Amniotic stem cell (primary cell): ENCODE measurements around the gene ENAH.
A peak's percentile ranks its signal among the peaks of the same experiment; 100 is the strongest.
"Not testable (repeated sequence)": the region's sequence is repeated elsewhere in the genome, so short reads cannot be mapped to it uniquely, and the experiment has no call there.

Experiments used
- DNase-seq: peaks from one replicate; lab custom pipeline; 2025; lab: John Stamatoyannopoulos, UW

The ENAH gene

DNA sequence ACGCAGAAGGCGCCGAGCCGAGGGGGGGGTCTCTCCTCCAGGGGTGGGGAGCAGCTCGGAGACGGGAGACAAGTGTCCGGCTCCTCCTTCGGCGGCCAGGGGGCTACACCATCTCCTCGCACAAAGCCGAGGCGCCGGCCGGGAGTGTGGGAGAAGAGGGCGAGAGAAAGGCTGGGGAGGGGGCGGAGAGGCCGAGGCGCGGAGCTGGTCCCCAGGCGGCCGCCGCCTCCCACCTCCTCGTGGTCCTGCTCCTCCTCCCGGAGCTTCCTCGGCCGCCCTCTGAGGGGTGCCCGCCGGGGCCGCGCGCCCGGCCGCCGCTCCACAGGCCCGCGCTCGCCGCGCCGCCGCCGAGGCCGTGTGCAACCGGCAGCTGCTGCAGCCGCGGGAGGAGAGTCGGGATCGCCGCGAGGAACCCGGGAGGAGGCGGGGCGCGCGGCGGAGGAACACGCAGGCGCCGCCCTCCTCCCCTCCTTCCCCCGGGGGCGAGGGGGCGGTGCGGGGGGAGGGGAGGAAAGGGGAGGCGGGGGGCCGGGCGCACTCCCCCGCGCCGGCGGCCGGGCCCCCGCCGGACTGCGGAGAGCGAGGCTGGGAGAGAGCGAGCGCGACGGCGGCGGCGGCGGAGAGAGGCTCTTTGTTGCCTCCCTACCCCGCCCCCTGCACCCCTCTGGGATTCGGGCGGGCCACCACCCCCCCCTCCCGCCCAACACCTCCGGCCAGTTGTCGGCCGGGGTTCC lies at the start of gene ENAH:
TSS of gene ENAH (minus strand) at position 395 of the 734 bp plus-strand sequence. CDS start 433 bp downstream, outside the sequence.
- peak; percentile 90 for DNase-seq

DNA sequence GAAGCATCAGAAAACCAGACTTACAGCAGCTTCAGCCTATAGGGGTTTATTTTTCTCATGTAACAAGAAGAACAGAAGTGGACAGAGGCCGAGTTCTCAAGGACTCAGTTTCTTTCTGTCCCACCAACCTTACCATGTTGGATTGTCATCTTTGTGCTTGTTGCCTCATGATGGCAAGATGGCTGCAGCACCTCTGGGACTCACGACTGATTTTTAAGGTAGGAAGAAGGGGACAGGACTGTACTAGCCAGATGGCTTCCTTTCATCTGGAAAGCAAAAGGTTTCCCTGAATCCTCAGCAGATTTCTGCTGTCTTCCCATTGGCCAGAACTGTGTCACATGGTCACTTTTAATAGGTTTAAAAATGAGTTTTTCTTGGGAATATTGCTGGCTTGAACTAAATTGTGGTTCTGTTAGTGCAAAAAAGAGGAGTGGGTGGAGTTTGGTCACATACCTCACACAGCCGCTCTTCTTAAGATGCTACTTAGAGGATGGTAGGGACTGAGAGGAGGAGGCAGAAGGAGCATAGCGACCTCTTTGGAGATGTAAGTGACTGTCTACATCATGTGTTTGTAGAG lies 48.1 kb upstream of the ENAH start:
- no peak for DNase-seq

DNA sequence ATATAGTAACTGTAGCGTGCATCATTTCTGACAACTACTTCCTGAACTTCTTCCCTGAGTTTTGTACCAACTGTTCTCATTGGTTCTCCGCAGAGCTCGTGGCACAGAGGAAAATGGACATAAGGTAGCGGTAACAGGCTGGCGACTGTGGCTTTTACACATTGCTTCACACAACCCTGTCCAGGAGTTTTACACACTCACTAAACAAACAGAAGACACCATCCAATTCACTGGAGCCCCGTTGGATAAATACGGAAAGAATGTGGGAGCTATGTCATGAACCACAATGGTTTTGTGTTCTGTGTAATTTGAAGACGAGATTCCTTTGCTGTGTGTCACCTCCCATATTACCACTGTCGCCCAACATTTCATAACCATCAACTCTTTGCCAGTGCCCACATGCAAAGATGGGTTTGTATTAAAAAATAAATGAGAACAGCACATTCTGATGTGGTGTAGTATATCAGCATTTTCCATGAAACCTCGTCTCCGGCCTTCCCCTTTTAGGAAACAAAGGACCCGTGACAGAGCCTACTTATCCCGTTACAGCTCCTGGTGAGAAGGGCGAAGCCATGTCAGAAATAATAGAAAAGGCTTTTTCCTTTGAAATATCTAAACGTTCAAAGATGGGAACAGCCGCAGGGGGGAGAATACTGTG lies 47.4 kb upstream of the ENAH start:
- peak; percentile 90 for DNase-seq

DNA sequence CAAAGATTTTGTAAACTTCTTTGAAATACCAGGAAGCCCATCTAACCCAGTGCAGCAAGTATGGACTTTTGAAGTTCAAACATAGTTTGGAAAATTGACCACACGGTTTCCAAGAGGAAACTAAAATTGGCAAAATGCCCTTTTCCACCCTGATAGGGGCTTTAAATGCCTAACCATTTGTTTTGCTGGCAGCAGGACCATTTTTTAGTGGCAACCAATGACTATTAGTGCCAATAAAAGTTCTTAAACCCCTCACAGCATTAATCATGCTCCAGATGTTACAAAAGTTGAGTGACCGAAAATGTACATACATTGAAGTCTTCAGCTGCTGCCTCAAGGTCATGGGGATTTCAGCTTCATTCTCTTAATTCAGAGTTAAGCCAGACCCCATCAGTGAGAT lies 46.4 kb upstream of the ENAH start:
- no peak for DNase-seq

DNA sequence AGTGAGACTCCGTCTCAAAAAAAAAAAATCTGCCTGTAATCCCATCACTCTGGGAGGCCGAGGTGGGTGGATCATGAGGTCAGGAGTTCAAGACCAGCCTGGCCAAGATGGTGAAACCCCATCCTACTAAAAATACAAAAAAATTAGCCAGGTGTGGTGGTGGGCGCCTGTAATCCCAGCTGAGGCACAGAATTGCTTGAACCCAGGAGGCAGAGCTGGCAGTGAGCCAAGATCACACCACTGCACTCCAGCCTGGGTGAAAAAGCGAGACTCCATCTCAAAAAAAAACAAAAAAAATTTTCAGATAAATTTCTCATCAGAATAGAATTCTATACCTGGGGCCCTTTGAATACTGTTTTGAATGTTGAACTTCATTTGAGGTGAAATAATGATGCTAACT lies 45.3 kb upstream of the ENAH start:
- not testable (repeated sequence) for DNase-seq

DNA sequence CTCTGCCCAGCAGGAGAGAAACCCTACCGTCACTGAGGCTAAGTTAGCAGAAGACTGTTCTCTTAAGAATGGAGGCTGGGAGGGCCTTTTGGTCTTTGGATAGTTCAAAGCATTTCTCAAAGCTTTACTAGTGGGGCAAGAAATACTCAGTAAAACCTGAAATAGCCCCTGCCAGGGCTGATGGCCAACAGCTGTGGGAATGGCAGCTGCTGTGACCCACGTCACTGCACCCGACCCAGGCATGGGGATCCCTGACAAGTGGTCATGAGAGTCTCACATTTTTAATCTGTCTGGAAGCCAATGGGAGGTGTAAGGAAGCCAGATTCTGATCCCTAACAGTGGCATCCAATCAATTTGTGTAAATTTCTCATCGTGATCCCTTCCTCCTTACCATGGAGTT lies 44.5 kb upstream of the ENAH start:
- DNase-seq, result no peak

DNA sequence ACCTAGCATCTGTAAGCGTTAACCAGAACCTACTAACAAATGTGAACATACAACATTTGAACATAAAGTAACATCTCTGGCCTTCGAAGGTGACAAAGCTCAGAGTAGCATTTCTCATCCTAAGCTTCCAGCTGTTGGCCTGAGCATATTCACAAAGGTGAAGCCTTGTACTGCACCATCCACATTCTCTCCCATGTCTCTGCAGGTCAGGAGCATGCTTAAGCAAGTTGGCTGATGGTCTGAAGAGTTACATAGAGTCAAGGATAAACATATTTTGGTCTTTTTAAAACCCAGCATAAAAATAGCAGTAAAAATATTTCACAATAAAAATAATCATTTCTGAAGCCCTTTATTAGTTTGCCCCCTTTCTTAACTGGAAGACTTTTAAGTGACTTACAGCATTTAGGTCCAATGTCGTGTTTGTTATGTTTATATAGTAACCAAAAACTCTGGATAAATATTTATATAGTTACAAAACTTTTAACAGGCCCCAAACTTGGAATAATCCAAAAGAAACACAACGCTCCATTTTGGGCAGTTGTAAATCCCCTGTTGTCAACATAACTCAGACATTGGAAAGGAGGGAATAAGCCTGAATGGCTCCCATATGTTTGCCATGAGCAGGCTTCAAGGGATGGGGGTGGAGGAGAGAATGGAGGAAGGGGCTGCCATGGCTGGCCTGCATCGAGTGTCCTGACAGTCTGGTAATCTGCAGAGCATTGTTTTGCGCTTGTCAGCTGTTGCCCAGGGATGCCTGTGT lies 42.8 kb upstream of the ENAH start:
- no peak for DNase-seq

DNA sequence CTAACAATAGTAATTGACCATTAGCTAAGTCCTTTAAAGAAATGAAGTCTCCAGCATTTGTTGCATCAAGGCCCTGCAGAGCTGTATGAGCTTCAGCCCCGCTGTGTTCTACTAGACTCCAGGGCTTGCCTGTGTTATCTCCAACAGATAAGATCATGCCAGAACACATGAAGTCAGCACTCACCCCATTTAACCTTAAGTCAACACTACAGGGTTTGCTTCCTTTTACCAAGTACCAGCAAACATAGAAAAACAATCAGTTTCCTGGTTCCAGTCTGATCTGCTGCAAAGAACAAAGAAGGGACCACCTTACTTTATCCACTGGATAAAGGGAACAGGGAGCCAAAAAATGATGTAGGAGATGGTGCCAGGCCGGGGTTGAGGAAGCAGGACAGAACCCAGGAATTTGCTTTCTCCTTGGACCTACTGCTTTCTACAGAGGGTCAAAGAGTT lies 41.3 kb upstream of the ENAH start:
- DNase-seq, result no peak

DNA sequence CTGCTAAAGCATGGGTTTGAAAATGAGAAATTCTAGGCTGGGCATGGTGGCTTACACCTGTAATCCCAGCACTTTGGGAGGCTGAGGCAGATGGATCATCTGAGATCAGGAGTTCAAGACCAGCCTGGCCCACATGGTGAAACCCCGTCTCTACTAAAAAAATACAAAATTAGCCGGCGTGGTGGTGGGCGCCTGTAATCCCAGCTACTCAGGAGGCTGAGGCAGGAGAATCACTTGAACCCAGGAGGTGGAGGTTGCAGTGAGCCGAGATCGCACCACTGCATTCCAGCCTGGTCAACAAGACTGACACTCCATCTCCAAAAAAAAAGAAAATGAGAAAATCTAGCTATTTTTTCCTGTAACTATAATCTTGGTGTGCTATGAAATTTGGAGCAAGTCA lies 40.8 kb upstream of the ENAH start:
- DNase-seq, result not testable (repeated sequence)

DNA sequence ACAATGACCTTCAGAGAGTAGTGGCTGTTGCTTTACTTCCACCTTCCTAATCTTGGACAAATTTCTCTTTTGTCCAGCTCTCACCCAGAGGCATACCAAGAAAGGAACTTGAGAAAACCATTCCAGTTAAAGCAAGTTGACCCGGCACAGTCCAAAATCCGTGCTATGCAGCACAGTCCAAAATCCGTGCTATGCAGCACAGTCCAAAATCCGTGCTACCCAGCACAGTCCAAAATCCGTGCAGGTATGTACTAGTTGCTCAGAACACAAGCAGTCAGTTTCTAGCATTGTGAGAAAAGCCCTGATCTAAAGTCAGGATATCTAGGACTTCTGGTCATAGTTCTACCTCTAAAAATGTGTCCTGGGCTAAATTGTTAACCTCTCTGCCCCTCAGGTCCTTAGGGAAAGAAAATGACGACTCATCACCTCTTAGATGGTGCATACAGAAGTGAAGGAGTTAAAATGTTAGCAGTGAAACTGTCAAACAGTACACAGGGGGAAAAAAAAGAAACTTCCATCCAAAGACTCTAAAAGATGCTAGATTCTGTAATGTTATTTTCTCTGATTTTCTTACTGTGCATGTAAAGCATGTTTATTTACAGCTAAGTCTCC lies 40.3 kb upstream of the ENAH start:
- DNase-seq, result no peak

DNA sequence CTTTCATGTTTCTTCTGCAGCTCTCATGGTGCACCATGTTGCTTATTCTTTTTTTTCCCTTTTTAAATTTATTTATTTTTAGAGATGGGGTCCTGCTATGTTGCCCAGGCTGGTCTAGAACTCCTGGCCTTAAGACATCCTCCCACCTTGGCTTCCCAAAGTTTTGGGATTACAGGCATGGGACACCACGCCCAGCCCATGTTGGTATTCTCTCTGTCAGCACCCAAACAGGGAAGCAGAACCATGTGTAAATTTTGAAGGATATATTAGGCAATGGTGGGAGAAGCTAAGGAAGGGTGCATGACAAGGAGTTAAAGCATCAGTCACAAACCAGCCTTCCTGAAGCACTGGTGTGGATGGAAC lies 39.6 kb upstream of the ENAH start:
- DNase-seq, result no peak

DNA sequence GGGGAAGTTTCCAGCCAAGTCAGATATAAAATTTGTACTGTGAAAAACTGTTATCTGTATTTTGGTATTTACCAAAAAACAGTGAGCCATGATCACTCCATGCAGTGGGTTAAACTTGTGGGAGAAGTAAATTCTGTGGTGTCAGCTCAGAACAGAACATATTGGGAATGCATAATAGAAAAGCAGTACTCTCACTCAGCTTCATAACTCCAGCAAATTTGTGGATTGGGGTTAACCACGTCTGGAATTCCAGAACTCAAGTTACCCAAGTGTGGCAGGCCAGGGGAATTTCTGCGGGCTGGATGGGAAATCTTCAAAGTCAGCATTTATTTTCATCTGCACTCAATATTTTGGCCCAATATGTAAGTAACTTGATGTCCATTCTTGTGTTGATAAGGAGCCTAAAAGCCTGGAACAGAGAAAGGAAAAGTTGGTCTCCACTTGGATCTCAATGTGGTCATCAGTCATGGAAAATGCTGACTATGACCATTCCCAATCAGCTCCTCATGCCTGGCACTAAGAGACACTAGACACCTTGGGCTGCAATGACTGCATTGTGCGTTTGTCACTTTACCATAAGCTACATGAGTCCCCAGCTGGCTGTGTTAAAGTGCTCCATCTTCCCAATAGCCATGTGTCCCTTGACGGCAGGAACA lies 39.1 kb upstream of the ENAH start:
- peak; percentile 14 for DNase-seq

DNA sequence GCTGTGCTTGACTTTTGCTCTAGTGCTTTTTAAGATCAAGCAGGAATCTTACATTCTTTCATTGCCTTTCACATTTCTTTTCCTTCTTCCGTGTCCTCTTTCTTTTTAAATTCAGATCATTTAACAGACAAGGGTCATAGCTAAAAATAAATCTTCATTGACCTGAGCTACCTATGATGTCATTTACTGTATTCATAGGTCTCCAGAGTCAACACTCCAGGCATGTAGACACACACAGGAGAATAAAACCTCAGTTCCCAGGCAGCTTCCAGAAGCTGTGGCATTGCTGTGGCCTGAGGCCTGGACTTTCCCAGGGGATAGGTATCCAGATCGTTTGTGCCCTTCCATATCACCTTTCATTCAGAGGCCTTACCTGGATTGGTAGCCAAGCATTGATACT lies 38.5 kb upstream of the ENAH start:
- no peak for DNase-seq

DNA sequence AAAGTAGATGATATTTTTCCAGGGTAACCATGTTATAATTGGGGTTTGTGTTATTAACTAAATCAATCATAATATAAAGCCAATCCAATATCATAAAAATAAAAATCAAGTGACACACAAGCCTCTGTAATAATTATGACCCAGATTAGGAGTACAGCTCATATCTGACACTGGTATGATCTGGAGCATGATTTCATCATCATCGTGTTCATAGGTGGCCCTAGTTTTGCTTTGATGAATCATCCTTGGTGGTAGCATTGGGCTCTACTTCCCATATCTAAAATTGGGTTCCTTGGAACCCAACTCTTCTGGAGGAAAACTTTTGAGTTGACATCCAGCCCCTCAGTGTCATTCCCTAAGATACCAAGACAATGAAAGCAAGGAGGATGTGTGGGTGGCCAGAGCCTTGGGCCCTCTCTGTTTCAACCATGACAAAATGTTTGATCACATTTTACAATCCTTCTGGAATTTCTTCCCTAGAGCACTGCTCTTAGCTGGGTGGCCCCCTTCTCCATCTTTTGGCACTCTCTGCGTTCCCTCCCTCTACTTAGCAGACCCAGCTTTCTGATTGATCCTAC lies 37.0 kb upstream of the ENAH start:
- DNase-seq, result no peak

DNA sequence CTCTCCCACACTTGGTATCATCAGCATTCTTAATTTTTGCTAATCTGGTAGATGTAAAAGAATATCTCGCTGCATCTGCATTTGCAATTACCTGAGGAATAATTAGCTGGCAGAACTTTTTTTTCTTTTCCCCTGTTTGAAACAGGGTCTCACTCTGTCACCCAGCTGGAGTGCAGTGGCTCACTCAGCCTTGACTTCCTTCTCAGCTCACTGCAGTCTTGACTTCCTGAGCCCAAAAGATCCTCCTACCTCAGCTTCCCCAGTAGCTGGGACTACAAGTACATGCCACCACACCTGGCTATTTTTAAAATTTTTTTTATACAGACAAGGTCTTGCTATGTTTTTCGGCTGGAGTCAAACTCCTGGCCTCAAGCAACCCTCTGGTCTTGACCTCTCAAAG lies 35.4 kb upstream of the ENAH start:
- DNase-seq, result no peak

DNA sequence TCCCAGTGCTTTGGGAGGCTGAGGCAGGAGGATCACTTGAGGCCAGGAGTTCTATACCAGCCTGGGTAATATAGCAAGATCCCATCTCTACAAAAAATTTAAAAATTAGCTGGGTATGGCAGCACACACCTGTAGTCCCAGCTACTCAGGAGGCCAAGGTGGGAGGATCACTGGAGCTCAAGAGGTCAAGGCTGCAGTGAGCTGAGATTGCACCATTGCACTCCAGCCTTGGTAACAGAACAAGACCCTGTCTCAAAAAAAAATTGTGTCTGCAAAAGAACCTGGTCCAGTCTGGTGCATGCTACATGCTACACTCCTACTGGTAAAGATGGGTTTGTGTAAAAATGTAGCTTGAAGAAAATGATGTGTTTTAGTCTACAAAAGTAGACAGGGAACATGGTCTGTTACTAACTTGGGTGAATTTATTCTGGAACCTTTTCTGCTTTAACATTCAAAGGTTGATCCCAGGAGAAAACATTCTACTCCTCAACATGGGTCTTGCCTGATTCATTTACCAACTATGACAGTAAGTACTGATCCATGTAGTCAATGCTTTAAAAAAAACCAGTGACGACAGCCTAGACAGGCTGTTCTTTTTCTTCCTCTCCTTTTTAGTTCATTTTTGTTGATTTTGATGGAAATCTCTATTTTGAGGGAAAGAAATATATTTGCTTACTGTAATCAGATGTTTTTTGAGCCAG lies 32.7 kb upstream of the ENAH start:
- no peak for DNase-seq

DNA sequence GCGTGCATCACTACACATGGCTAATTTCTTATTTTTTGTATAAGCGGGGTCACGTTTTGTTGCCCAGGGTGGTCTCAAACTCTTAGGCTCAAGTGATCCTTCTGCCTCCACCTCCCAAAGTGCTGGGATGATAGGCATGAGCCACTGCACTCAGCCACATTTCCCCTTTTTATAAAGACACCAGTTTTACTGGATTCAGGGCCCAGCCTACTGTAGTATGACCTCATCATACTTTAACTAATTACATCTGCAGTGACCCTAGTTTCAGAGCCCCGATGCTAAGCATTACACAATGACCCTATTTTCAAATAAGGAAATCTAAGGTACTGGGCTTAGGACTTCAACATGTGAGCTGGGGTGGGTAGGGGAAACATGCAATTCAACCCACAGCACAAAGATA lies 31.8 kb upstream of the ENAH start:
- no peak for DNase-seq

DNA sequence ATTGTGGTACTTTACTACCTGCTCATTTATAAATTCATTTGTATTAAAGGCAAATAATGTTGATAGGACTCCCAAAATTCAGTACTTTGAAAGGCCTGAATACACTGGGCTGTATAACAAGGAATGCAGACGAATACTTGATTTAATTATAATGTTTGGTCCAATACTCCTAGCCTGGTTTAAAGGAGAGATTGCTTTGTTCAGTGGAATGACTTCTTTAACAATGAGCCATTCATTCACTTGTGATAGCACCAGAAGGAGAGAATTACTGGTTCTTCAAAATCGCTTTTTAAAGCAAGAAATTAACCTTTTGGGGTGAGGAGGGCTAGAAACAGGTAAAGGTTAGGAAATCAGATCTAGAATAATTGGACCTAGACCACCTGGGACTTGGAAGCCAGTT lies 28.3 kb upstream of the ENAH start:
- no peak for DNase-seq

DNA sequence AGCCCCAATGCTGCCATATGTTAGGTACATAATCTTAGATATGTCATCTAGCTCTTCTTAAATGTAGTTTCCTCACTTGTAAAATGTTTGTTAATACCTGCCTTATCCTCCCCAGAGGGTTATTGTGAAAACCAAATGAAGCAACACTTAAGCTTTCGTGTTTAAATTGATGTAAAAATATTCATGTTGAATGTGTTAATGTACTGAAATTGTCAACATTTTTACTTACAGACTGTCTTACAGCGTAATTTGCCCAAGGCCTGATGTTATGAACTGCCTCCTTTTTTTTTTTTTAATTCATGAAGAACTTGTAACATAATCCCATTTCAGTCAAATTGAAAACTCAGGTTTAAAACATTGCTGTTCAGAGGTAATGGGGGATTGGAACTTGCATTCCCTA lies 25.6 kb upstream of the ENAH start:
- DNase-seq, result no peak

DNA sequence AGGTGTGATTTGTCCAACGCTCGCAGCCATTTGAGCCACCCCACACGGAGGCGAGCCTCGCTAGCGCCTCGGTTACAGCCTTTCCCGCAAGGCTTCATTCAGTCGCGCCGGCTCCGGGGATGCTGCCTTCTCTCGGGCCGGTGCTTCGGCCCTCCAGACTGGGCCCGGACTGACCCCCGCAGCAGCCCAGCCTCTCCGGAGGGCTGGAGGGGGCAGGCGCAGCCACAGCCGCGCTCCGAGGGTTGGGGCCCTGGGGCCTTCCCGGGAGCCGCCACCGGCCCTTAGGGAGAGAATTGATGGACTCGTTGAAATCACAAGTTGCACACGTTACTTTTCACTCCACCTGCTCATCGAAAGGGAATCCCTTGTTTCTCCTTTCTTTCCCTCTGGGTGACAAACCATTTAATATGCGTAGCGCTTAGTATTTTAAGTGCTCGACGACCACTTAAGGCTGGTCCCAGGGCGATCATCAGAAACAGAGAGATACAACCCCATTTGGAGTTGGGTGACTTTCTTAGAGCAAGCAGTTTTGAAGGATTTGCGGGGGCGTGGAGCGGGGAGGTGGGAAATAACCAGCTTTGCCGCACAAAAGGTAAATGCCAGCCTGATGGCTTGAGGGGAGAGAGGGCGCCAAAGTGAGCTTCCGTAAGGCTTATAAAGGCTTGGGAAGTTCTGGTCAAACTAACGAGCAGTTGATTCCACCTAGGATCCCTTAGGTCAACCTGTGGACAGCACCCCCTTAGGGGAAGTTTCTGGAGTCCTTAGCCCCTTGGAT lies 24.6 kb upstream of the ENAH start:
- DNase-seq, result no peak
